Measurements from ENCODE around the gene SARM1. TPM values are rescaled to one million over a fixed set of nuclear protein-coding genes. Genes with fewer than 3 reads are reported as not detected.

Gene SARM1
- total and polyA plus RNA-seq, 9 of the 15 experiments (the other 6 are each of a cell fraction or from before 2014, with no cell fraction given) = 0.04 to 0.55 (median 0.11) TPM; not detected in 2

- no peak overlapping the region for H2AFZ ChIP-seq (ENCODE audit: low read depth, low read length)
- CTCF ChIA-PET (ENCODE audit: low intra/inter-chr PET ratio) = no interaction called here
- in situ Hi-C loops (cut with MboI) = no loop called here
Measured at GRCh38 chr17:28446716-28447395, 75.4 kb downstream of the SARM1 start.

More at GRCh38 chr17:28446716-28447395, 75.4 kb downstream of the SARM1 start:
- Histone ChIP-seq H3K9ac (ENCODE audit: insufficient read depth in 1 of 2, low read depth in 2 of 2, low read length in 2 of 2) (no peak overlapping the region), H3K4me1 (replicated peaks in 1 of 2; ENCODE audit: control insufficient read depth in 2 of 2, insufficient read depth in 2 of 2, low read length in 2 of 2) (no peaks in the 10 kb centered on the region), H3K9me3 (replicated peaks; ENCODE audit: control insufficient read depth, insufficient read depth, low read depth, low read length) (no peaks in the 10 kb centered on the region), H3K4me2 (ENCODE audit: insufficient read depth, low read length) (no peak overlapping the region), H3K9me1 (ENCODE audit: control insufficient read depth, insufficient read depth, low read length) (no peaks in the 10 kb centered on the region), H4K20me1 (replicated peaks; ENCODE audit: control insufficient read depth, insufficient read depth, low read length) (no peaks in the 10 kb centered on the region), H3K36me3 (ENCODE audit: control insufficient read depth, insufficient read depth, low read length) (no peaks in the 10 kb centered on the region), H3K79me2 (ENCODE audit: control insufficient read depth, insufficient read depth, low read length) (no peaks in the 10 kb centered on the region), H3K27me3 (ENCODE audit: control insufficient read depth in 2 of 2, insufficient read depth in 2 of 2, low read length in 2 of 2) (peaks cover 11 to 16% of the 10 kb centered on the region in 2 experiments), H3K4me3 (no peak overlapping the region), H3K27ac (ENCODE audit: extremely low read depth, low read depth, low read length) (no peak overlapping the region)
- no peak for DNase-seq (ENCODE audit: extremely low read depth in 1 of 4, low spot score in 3 of 4)
- POLR2A ChIA-PET = interaction anchor here (0.9 kb wide), 1 partner anchor 19 kb away, joined by 3 read pairs; no protein-coding TSS in a partner anchor
- WGBS (ENCODE audit: insufficient coverage, low coverage, missing lambda C conversion rate) = 2% methylated on average over 8 of the region's 8 CpGs
- no peak for ATAC-seq
- intact Hi-C loops (cut with micrococcal nuclease) = no loop called here
- no TSS peak for BruUV-seq (replicated peaks)
- TF ChIP-seq ZNF518B (CRISPR knock-in tag; IDR thresholded peaks at IDR 0.05) (no peak), MBD1 (CRISPR knock-in tag; IDR thresholded peaks at IDR 0.05) (no peak), GTF3C2 (IDR thresholded peaks at IDR 0.05; ENCODE audit: borderline replicate concordance, extremely low read depth, insufficient read length) (no peak), ZNF589 (CRISPR knock-in tag; IDR thresholded peaks at IDR 0.05; ENCODE audit: low read depth) (no peak), SMAD4 (CRISPR knock-in tag; conservative IDR thresholded peaks at IDR 0.05) (no peak)
- FAIRE-seq = no peak

Measured in K562 (cell line).